Bone marrow (tissue), 2 donors: ENCODE results near the gene LY9.
A peak's percentile ranks its signal among the peaks of the same experiment; 100 is the strongest.
"Not testable (repeated sequence)": the region's sequence is repeated elsewhere in the genome, so short reads cannot be mapped to it uniquely, and the experiment has no call there.

ENCODE experiments used
- DNase-seq, 2 donors: peaks; one replicate each; lab custom pipeline; 2025; lab: John Stamatoyannopoulos, UW

Gene LY9

DNA sequence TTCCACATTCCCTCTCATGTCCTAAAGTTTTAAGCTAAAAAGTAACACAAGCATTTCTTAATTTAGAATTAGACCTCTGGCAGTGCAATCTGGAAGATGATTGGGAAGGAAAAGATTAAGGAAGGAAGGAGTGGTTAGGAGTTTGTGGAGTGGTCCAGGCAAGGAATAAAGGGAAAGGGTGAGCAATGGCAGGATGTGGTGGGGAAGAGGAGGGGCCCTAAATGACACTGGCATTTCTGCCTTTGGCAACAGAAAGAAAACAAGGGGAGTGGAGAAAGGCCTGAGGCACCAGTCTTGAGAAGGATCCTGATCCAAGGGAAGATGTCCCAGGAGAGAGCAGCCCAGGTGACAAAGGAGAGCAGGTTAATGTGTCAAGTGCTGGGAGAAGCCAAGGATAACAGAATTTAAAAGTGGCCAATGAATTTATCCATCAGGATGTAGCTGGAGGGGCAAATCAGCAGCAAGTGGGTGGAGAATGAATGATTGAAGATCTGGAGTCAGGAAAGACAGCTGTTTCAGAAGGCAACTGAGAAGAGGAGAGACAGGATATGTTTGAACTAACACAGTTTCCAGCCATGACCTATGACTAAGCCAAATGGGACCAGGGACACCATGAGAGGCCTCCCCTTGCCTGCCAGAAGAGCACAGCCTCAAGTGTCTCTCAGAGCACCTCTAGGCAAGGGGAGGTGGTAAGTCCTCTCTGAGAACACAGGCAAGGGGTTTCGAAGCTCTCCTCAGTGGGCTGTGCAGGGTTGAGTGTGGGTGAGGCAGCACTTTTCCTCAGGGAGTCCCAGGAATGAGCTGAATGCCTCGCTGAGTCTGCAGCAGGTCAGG, 20.9 kb upstream of the LY9 start:
- DNase-seq = no peak

DNA sequence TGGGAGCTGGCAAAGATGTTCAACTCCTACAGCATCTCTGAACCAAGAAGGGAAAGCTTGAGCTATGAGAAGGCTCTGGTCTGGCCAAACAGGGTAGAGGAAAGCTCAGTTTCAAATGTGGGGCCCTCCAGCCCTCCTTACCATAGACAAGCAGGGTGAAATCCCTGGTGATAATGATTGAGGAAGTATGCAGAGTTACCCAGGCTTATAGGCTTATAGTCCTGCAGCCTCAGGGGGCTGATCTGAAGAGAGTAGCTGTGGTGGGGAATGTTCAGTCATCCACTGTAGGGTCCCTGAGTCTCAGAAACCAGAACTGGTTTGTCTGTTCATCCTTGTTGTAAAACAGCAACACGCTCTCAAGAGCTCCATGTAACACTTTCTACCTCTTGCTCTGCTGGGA, 19.8 kb upstream of the LY9 start:
- DNase-seq = no peak

DNA sequence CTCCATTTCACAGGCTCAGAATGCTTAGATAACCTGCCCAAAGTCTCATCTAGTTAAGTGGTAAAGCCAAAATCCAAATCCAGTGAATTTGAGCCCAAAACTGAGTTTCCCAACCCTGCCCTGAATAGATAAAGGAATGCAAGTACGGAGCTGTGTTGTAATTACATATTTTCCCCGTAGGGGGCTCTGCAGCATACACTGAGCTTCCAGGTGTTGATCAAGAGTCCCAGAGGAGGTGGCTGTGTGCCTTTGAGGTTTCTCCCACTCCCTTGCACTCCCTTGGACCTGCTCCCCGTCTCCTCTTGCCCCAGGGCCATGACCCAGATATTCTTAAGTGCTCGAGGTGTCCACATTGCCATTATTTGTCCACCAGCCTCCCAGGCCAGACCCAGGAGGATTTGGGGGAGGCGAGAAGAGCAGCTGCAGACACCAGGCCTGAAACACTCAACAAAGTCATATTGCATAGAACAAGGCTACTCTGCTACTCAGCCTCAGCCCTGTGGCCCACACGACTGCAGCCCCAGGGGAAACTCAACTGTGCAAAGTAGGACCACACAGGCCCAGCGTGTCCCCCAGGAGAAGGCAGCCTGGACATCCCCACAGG, 18.4 kb upstream of the LY9 start:
- no peak for DNase-seq

DNA sequence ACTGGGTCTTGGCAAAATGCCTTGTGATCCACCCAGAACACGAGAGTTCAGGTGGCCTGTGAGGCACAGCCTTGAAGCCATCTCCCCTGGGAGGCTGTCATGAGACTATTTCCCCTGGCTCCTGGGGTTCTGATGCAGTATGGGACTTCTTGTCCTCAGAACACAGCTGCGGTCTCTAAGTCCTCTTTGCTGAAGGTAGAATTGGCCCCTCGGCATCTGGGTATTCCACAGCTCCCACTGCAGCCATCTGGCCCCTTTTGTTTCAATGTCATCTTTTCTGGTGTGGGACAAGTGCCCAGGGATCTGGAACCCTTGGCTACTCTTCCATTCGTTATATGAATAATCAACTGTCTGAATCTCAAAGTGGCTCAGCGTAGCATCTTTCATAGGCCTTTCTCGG, 17.0 kb upstream of the LY9 start:
- no peak for DNase-seq

DNA sequence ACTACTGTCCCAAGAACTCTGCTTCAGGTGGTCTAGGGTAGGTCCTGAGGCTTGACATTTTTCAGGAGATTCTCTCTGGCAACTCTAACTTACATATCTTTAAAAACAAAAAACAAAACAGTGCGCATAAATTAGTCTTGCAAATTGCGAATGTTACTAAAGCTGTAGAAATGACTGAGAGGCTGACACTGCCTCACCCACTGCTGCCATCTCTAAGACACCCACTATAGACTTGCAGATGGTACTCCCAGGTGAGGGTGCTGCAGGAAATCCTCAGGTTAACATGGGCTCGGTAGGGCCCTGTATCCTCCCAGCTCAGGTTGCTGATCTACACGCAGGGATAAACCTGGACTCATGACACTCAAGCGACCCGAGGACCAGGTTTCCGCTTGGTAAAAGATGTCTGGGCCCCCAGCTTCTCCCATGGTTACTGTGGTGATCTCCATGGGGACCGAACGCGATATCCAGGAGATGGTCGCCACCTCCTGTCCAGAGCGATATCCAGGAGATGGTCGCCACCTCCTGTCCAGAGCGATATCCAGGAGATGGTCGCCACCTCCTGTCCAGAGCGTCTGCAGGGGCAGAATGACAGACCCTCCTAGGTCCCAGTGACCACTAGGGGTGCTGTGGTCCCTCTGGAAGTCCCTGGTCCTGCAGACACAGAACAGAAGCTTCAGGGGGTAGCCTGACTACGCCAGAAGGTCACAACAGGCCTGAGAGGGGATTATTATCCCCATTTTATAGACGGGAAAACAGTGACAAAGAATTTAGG, 16.2 kb upstream of the LY9 start:
- DNase-seq = no peak

- DNase-seq = no peak
Observed at GRCh38 chr1:160780398-160780755, 15.6 kb upstream of the LY9 start.

DNA sequence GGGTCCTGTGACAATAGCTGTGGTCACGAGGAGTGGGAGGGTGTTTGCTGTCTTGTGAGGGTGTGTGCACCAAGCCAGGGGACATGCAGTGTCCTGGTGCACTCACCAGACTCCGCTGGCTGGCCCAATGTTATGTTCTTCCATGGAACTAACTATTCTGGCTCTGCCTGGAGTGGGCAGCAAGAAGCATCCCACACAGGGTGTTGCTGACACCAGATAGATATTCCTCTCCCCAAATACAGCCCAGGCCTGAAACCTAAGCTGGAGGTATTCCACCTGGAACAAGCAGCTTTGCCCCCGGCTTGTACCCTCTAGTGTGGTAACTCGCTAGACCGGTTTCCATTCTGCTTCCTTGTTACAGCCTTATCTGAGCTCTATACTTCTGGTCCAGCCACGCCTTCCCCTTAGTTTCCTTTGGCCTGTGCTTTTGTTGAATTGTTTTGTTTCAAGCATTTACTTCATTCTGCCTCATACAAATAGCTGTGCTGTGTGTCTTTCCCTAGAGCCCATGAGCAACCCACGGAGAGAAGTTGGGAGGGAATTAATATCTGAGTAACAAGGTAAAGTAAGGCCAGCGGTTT, 14.7 kb upstream of the LY9 start:
- DNase-seq = no peak

DNA sequence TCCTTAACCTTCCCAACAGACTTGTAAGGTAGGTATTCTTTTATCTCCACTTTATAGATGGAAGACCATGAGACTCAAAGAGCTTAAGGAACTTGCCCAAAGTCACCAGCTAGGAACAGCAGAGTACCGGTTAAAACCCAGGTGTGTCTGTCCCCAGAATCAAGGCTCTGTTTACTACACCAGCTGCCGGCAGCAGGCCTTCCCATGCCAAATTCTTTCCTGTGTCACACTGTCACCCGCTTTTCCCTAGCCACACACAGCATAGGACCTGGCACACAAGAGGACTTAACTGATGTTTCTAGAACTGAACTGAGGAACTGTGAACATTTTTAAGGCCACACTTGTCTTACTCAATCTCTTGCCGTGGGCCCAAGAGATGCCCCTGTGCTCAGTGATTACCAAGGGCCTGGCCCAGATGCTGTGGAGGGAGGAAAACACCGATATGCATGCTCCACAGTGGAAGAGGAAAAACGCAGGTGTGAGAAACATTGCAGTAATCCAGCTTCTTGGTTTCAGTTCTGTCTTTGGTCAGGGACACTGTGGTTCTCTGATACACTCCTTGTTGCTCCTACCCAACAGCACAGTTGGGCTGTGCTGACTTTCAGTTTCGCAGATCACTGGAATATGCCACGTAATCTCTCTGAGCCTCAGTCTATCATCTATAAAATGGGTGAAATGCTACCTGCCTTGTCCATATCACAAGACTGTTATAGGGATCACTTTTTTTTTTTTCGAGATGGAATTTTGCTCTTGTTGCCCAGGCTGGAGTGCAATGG, 13.9 kb upstream of the LY9 start:
- no peak for DNase-seq

GRCh38 chr1:160782988-160783765, 12.8 kb upstream of the LY9 start:
- not testable (repeated sequence) for DNase-seq

DNA sequence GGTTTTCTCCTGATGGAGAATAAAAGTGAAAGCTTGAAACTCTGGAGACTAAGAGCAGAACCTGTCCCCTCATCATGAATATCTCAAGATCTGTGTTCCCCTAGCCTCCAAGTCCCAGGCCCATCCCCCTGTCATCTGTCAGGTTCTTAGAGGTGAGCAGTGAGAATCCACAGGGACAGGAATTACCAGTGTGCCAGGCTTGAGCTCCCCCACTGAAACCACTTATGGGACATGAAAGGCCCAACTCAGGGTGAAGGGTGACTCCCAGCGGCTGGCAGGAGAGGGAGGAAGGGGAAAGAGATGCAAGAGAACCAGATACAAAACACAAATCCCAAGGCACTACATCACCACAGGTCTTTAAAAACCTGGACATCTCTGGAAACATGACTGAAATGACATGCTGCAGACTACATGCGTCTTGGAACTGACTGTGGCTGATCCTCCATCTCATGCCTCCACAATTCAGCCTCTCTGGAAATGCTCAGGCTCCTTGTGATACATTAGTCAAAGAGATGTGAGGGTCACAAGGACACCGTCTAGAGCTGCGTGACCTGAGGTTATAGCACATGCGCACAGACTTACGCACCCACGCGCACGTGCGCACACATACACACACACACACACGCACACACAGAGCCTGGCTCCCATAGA, 6.8 kb upstream of the LY9 start:
- DNase-seq = no peak

GRCh38 chr1:160789702-160790611, 6.0 kb upstream of the LY9 start:
- no peak for DNase-seq

GRCh38 chr1:160794376-160794775, 1.6 kb upstream of the LY9 start:
- no peak for DNase-seq

GRCh38 chr1:160797271-160797709, 1.3 kb downstream of the LY9 start:
- no peak for DNase-seq

DNA sequence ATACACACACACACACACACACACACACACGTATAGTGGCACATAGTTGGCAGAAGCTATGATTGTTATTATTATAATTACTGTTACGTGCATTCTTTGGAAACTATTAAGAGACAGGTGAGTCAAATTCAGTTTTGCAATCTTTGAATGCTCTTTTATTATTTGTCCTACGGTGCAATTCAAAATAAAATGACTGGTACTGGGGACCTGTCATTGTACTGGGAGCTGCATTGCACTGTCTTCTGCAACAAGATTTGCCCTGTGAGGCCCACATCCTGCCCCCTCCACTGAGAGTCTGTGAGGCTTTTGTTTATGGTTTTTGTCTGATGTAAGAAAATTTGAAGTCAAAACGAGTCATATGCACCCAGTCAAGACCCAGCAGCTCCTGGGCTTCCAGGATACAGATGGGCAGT, 1.9 kb downstream of the LY9 start:
- DNase-seq = peak in 1 of 2 donors; percentile 35

DNA sequence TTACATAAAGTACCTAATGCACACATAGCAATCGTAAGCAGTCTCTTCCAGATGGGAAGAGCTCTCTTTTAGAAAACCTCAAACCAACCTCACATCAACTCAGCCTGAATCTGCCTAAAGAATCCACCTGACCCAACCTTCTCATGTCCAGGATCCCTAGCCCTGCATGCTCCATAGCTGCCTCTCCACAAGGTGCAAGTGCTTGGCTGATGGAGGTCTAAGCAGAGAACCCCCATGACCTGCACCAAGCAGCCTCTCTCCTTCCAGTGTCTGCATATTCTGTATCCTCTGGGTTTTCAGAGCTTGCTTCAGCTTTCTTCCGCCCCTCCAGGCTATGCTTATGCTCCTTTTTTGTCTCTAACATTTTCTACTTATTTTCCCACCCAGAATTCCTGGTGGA, 2.5 kb downstream of the LY9 start:
- DNase-seq = no peak

DNA sequence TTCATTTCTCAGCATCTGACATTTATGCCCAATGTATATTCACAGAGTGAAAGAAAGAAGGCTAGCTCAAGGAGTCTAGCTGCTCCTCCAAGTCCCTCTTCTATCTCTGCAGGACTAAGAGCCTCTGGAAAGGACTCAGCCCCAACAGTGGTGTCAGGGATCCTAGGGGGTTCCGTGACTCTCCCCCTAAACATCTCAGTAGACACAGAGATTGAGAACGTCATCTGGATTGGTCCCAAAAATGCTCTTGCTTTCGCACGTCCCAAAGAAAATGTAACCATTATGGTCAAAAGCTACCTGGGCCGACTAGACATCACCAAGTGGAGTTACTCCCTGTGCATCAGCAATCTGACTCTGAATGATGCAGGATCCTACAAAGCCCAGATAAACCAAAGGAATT, 3.7 kb downstream of the LY9 start:
- no peak for DNase-seq

- DNase-seq = no peak
Observed at GRCh38 chr1:160800142-160800541, 4.2 kb downstream of the LY9 start.

GRCh38 chr1:160800645-160801408, 4.9 kb downstream of the LY9 start:
- peak in 1 of 2 donors; percentile 67 for DNase-seq
